Measurements from ENCODE around the gene MVK.
A peak's percentile ranks its signal among the peaks of the same experiment; 100 is the strongest.

The MVK gene

DNA sequence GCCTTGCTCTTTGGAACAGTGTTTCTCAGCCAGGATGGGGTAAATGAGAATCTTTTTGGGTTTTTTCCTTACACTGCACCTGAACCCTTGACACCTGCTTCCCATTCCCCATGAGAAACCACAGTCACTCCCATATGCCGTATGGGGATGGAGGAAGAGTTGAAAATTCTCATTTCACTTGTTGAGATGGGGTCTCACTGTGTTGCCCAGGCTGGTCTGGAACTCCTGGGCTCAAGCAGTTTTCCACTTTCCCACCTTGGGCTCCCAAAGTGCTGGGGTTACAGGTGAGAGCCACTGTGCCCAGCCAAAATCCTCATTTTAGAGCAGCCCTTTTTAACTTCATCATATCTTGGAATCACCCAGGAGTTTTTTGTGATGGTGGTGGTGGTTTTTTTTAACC is 3.7 kb downstream of the MVK start:
- Mint-ChIP-seq H3K4me1 (peaks cover 27% of the 10 kb centered on the region), H3K27me3 (no peaks in the 10 kb centered on the region), H3K27ac (ENCODE audit: low read depth) (no peak overlapping the region), H3K9me3 (no peaks in the 10 kb centered on the region), H3K4me3 (no peak overlapping the region), H3K36me3 (ENCODE audit: insufficient read depth) (peaks cover 21% of the 10 kb centered on the region)
- ATAC-seq (replicated peaks; ENCODE audit: extremely low read depth, poor library complexity, severe bottlenecking) = no peak
- no peak for DNase-seq (ENCODE audit: low spot score in 2 of 2)

DNA sequence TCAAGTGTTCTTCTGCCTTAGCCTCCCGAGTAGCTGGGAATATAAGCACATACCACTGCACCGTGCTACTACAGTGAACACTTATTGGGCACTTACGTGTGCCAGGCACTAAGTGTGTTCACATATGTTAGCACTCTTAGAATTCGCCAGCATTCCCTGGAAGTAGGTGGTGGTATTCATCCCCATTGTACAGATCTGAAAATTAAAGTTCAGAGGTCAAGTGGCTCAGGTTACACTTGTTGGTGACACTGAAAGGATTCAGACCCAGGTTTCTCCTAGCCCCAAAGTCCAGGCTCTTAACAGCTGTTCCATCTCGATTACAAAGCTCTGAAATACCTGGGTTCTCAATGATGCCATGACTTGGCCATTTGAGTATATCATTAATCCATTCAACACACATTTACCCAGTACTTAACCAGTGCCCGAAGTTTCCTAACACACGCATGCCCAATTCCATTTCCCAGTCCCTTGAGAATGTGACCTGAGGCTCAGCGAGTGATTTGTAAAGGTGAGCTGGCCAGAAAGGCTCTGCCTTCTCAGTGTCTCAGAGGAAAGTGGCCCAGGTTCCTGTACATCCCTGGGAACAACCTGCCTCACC is 4.8 kb downstream of the MVK start:
- no peak overlapping the region for H3K4me3 Mint-ChIP-seq
- H3K36me3 Mint-ChIP-seq (ENCODE audit: insufficient read depth) = peaks cover 15% of the 10 kb centered on the region

DNA sequence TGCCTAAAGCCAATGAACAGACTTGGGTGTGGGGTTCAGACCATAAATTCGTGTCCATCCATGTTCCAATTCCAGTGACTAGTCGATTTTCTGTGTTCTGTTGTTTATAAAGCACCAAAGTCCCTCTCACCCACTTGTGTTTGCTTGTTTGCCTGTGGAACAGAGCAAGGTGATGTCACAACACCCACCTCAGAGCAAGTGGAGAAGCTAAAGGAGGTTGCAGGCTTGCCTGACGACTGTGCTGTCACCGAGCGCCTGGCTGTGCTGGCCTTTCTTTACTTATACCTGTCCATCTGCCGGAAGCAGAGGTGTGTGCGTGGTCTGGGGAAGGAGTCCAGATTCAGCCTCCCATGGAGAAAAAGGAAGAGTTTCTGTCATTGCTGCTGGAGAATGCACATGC is 6.0 kb downstream of the MVK start:
- Mint-ChIP-seq H3K4me3 (no peak overlapping the region), H3K36me3 (ENCODE audit: insufficient read depth) (peaks cover 11% of the 10 kb centered on the region), H3K27me3 (no peaks in the 10 kb centered on the region), H3K9me3 (no peaks in the 10 kb centered on the region), H3K4me1 (peaks cover 6% of the 10 kb centered on the region), H3K27ac (ENCODE audit: low read depth) (no peak overlapping the region)
- no peak for ATAC-seq (replicated peaks; ENCODE audit: extremely low read depth, poor library complexity, severe bottlenecking)
- DNase-seq (ENCODE audit: low spot score in 2 of 2) = no peak

More for the DNA sequence above, 4.8 kb downstream of the MVK start:
- DNase-seq (ENCODE audit: low spot score in 2 of 2) (no peak), ATAC-seq (replicated peaks; ENCODE audit: extremely low read depth, poor library complexity, severe bottlenecking) (no peak)
- no peaks in the 10 kb centered on the region for H3K27me3 Mint-ChIP-seq
- H3K27ac Mint-ChIP-seq (ENCODE audit: low read depth) = no peak overlapping the region
- peaks cover 17% of the 10 kb centered on the region for H3K4me1 Mint-ChIP-seq
- no peaks in the 10 kb centered on the region for H3K9me3 Mint-ChIP-seq

DNA sequence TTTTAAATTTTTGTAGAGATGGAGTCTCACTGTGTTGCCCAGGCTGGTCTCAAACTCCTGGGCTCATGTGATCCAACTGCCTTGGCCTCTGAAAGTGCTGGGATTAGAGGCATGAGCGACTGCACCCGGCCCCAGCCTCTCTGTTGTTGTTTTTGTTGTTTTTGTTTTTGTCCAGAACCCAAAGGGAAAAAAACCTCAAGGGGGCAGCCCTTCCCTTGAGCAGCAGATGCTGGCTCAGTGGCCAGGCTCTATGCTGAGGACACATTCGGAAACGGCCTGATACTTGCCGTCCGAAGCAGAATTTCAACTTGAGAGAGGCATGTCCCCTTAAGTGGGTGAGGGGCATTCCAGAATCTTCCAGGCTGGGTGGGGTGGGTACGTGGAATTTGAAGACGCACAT is 6.7 kb downstream of the MVK start:
- no peaks in the 10 kb centered on the region for H3K27me3 Mint-ChIP-seq
- no peak for DNase-seq (ENCODE audit: low spot score in 2 of 2)
- no peak for ATAC-seq (replicated peaks; ENCODE audit: extremely low read depth, poor library complexity, severe bottlenecking)
- peaks cover 13% of the 10 kb centered on the region for H3K36me3 Mint-ChIP-seq (ENCODE audit: insufficient read depth)
- no peak overlapping the region for H3K27ac Mint-ChIP-seq (ENCODE audit: low read depth)
- no peak overlapping the region for H3K4me3 Mint-ChIP-seq
- H3K4me1 Mint-ChIP-seq = no peaks in the 10 kb centered on the region
- no peaks in the 10 kb centered on the region for H3K9me3 Mint-ChIP-seq

DNA sequence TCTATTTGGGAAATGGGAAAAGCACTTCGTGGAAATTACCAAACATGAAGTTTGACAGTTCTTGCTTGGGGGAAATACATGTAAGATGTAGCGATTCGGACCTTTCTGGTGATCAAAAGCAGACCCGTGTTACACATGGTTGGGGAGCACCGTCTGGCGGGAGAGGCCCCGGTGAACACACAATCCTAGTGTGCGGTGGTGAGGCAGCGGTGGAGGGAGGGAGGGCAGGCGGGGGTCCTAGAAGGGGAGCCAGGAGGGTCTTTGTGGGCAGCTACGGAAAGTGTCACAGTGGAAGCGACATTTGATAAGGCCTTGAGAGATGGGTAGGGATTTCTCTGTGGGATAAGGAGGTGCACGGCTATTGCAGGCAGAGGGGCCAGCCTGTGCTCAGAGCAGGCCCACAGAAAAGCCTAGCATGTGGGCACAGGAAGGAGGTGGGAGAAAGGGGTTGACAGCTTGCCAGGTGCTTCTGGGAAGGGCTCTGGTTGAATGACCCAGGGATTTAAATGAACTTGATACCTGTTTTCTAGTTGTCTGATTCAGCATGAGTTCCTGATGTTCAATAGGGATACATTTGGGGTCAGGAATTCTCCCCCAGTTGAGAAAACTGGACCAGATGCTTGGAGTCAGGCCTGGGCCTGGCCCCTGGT is 7.2 kb downstream of the MVK start:
- no peak overlapping the region for H3K4me3 Mint-ChIP-seq
- DNase-seq (ENCODE audit: low spot score in 2 of 2) (no peak), ATAC-seq (replicated peaks; ENCODE audit: extremely low read depth, poor library complexity, severe bottlenecking) (no peak)
- H3K27me3 Mint-ChIP-seq = no peaks in the 10 kb centered on the region
- H3K9me3 Mint-ChIP-seq = no peaks in the 10 kb centered on the region
- H3K4me1 Mint-ChIP-seq = no peaks in the 10 kb centered on the region
- peaks cover 16% of the 10 kb centered on the region for H3K36me3 Mint-ChIP-seq (ENCODE audit: insufficient read depth)
- no peak overlapping the region for H3K27ac Mint-ChIP-seq (ENCODE audit: low read depth)

DNA sequence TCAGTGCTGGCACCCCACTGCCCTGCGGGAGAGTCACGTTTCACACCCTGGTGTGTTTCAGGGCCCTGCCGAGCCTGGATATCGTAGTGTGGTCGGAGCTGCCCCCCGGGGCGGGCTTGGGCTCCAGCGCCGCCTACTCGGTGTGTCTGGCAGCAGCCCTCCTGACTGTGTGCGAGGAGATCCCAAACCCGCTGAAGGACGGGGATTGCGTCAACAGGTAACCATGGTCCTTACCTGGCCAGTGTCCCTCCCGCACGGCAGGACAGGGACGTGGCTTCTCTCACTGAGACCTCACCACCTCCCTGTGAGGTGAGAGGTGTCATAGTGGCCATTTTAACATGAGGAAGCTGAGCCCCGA is 7.7 kb downstream of the MVK start:
- ATAC-seq (replicated peaks; ENCODE audit: extremely low read depth, poor library complexity, severe bottlenecking) = no peak
- Mint-ChIP-seq H3K27ac (ENCODE audit: low read depth) (no peak overlapping the region), H3K27me3 (no peaks in the 10 kb centered on the region), H3K4me1 (no peaks in the 10 kb centered on the region), H3K9me3 (no peaks in the 10 kb centered on the region), H3K4me3 (no peak overlapping the region), H3K36me3 (ENCODE audit: insufficient read depth) (peaks cover 17% of the 10 kb centered on the region)
- DNase-seq (ENCODE audit: low spot score in 2 of 2) = no peak

DNA sequence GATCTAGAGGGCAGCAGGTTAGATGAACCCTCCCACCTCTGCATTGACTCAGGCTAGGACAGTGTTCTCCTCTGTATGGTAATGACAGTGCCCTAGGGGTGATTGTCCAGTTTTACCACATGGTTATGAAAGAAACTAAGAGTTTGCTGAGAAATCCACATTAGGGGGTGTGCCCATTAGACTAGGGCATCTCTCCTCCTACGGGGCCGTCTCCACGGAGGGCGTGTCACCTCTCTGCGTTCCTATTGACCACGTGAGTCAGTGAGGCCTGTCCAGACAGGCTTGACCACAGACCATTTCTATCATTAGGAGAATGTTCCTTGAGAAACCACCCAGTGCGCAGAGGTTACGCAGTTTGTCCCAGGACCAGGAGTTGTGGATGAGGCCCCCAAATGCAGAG is 8.3 kb downstream of the MVK start:
- Mint-ChIP-seq H3K27ac (ENCODE audit: low read depth) (no peak overlapping the region), H3K36me3 (ENCODE audit: insufficient read depth) (peaks cover 16% of the 10 kb centered on the region), H3K9me3 (no peaks in the 10 kb centered on the region), H3K27me3 (no peaks in the 10 kb centered on the region), H3K4me3 (no peak overlapping the region), H3K4me1 (no peaks in the 10 kb centered on the region)
- DNase-seq (ENCODE audit: low spot score in 2 of 2) (no peak), ATAC-seq (replicated peaks; ENCODE audit: extremely low read depth, poor library complexity, severe bottlenecking) (no peak)

DNA sequence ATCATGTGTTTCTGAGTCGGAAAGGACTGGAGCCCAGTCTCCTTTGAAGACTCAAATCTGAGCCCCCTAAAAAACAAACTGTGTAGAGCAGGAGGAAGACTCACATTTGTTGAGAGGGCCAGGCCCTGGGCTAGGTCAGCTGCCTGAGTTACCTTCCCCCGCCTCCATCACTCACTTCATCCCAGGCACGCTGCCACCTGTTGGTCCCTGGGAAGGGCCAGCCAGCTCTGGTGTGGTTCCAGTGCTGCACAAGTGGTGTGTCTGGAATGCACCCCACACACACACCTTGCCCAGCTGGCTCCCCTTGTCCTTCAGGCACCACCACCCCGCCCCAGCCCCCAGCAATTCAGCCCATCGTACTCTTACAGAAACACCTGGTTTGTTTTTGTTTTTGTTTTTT is 9.0 kb downstream of the MVK start:
- ATAC-seq (replicated peaks; ENCODE audit: extremely low read depth, poor library complexity, severe bottlenecking) = no peak
- no peak for DNase-seq (ENCODE audit: low spot score in 2 of 2)
- H3K9me3 Mint-ChIP-seq = no peaks in the 10 kb centered on the region
- no peaks in the 10 kb centered on the region for H3K27me3 Mint-ChIP-seq
- no peak overlapping the region for H3K4me3 Mint-ChIP-seq
- H3K4me1 Mint-ChIP-seq = no peaks in the 10 kb centered on the region
- peaks cover 16% of the 10 kb centered on the region for H3K36me3 Mint-ChIP-seq (ENCODE audit: insufficient read depth)
- H3K27ac Mint-ChIP-seq (ENCODE audit: low read depth) = no peak overlapping the region

DNA sequence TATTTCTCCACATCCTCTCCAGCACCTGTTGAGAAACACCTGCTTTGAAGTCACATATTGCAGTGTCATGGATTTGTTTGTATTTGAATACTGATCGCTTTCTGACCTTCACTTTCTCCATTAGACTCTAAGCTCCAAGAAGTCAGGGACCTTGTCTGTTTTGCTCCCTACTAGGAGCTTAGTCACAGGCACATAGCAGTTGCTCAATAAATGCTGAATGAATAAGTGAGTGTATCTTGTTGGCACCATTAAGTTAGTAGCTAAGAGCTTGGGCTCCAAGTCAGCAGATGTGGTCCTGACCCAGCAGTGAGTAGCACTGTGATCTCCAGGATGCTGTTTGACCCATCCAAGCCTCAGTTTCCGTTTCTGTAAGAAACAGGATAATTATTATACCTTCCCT is 10.1 kb downstream of the MVK start:
- Mint-ChIP-seq H3K27ac (ENCODE audit: low read depth) (no peak overlapping the region), H3K4me1 (no peaks in the 10 kb centered on the region), H3K36me3 (ENCODE audit: insufficient read depth) (peaks cover 11% of the 10 kb centered on the region), H3K27me3 (no peaks in the 10 kb centered on the region), H3K9me3 (no peaks in the 10 kb centered on the region), H3K4me3 (no peak overlapping the region)
- ATAC-seq (replicated peaks; ENCODE audit: extremely low read depth, poor library complexity, severe bottlenecking) = no peak
- no peak for DNase-seq (ENCODE audit: low spot score in 2 of 2)

DNA sequence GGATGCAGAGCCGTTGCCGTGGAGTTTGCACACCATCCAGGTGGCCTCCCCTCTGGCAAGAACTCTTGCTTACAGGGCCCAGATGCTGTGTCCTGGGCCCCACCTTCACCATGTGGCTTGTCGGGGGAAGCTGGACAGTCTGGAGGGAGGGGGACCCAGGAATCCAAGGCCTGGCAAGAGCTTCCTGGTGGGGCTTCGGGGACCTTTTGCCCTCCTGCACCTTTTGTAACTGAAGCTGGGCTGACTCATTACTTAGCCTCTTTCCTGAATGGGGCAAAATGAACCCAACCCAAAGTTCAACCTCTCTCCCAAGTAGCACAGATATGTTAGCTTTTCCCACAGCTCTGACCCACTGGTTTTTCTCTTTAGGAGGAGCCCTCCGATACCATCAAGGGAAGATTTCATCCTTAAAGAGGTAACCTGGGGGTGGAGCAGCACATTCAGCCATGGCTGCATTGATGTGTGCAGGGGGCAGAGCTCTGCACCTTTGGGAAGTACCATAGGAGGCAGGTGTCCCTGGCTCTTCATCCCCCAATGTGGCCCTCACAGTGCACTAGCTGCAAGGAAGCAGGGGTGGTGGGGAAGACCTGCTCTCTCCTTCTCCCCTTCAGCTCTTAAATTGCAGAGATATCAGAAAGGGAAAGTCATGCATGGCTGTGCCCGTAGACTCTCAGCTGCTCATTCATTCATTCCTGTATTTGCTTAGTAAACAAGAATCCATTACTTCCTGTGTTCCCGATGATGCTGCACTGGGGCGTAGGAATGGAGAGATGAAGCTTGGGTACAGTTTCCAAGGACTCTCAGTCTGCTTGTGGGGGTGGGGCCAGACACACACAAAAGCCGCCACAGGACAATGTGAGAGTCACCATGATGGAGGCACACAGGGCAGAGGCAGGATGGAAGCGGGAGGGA is 13.0 kb downstream of the MVK start:
- ATAC-seq (replicated peaks; ENCODE audit: extremely low read depth, poor library complexity, severe bottlenecking) (no peak), DNase-seq (ENCODE audit: low spot score in 2 of 2) (no peak)
- Mint-ChIP-seq H3K9me3 (no peaks in the 10 kb centered on the region), H3K27ac (ENCODE audit: low read depth) (no peak overlapping the region), H3K36me3 (ENCODE audit: insufficient read depth) (peaks cover 9% of the 10 kb centered on the region), H3K27me3 (no peaks in the 10 kb centered on the region), H3K4me3 (no peak overlapping the region), H3K4me1 (no peaks in the 10 kb centered on the region)

DNA sequence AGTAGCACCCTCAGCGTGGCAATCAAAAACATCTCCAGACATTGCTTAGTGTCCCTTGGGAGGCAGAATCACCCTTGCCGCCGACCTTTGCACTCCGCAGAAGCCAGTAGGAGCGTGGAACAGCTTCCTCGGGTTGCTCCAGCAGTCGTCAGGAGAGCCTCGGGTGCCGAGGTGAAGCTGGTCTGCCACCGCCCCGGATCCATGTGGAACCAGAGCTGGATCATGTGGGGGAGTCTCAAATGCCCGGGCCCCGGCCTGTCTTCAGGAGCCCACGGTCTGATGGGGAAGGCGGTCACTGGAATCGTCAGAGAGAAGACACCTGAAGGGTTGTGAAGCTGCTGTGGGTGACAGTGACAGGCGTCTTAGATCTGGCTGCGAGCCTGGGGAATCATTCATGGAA is 14.3 kb downstream of the MVK start:
- Mint-ChIP-seq H3K27ac (ENCODE audit: low read depth) (no peak overlapping the region), H3K4me3 (no peak overlapping the region), H3K36me3 (ENCODE audit: insufficient read depth) (peaks cover 7% of the 10 kb centered on the region), H3K27me3 (no peaks in the 10 kb centered on the region), H3K4me1 (no peaks in the 10 kb centered on the region), H3K9me3 (no peaks in the 10 kb centered on the region)
- DNase-seq (ENCODE audit: low spot score in 2 of 2) = no peak
- ATAC-seq (replicated peaks; ENCODE audit: extremely low read depth, poor library complexity, severe bottlenecking) = no peak

DNA sequence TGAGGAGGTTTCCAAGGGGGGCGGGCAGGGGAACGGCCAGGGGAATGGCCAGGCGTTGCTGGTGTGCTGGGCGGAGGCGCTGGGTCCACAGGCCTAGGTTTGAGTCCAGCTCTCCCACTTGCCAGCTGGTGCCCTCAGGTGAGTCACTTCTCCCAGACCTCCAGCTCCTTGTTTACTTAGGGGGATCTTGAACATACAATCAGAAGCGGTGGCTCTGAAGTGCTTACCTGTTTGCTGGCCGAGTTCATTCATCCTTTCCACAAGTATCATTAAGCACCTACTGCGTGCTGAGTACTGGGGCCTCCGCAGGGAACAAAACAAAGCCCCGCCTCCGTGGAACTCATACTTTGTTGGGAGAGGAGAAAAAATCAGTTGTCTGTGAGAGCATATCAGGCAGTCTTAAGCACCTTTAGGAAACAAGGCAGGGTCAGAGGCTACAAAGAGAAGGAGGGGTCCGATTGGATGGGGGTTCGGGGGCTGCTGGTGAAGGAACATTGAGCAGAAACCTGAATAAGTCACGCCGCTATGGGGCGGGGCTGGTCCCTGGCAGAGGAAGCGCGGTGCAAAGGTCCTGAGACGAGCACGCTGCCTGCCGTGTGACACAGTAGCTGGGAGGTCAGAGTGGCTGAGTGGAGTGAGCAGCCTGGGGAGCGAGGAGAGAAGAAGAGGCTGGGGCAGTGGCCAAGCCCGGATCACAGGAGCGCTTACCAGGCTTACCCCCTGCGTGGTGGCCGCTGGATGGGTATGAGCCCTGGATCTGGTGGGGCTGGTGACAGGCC is 15.1 kb downstream of the MVK start:
- Mint-ChIP-seq H3K4me1 (no peaks in the 10 kb centered on the region), H3K36me3 (ENCODE audit: insufficient read depth) (peaks cover 7% of the 10 kb centered on the region), H3K27me3 (no peaks in the 10 kb centered on the region), H3K4me3 (no peak overlapping the region), H3K27ac (ENCODE audit: low read depth) (peak overlapping the region; percentile 65), H3K9me3 (no peaks in the 10 kb centered on the region)
- ATAC-seq (replicated peaks; ENCODE audit: extremely low read depth, poor library complexity, severe bottlenecking) = no peak
- DNase-seq (ENCODE audit: low spot score in 2 of 2) = no peak

Data from central memory CD8-positive, alpha-beta T cell (primary cell).